Sigmoid colon (tissue), 4 donors: ENCODE measurements around the gene KIF22.

Experiments
- POLR2A ChIP-seq, 2 donors: fragments of 450-650 bp; IDR thresholded peaks; one replicate each; pipeline ENCODE4 v1.6.1; 2016; ENCODE audit warnings: antibody characterized with exemption in 2 of 2, mild to moderate bottlenecking in 2 of 2, moderate library complexity in 2 of 2
- POLR2AphosphoS5 ChIP-seq, 4 donors: sonication (generic); formaldehyde crosslinking; IDR thresholded peaks; one replicate each; pipeline ENCODE4 v1.6.1; 2017; ENCODE audit warnings: antibody characterized with exemption in 4 of 4
- TF ChIP-seq, protein P1 (sequence below), 4 experiments: fragments of 450-650 bp in 3 of 4; fragments of 200-600 bp in 1 of 4; IDR thresholded peaks; one replicate each; pipeline ENCODE4 v1.5.1; 2016 to 2019; ENCODE audit warnings: antibody characterized with exemption in 4 of 4, mild to moderate bottlenecking in 3 of 4, moderate library complexity in 2 of 4

DNA sequence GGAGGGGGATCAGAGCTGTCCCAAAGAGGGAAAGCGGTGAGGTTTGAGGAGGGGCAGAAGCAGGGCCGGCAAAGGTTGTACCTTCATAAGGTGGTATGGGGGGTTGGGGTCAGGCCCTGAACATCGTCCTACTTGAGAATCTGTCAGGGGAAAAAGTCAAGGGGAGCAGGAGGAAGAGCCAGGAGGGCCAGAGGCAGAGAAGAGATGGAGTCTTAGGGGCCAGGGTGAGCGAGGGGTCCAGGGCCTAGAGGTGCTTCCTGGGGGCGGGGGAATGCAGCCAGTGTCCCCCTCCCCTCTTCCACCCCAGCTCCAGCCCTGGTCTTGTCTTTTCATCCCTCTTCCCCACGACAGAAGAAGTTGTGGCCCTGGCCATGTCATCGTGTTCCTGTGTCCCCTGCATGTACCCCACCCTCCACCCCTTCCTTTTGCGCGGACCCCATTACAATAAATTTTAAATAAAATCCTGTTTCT is 20.2 kb downstream of the KIF22 start:
- TF ChIP-seq, protein P1, sequence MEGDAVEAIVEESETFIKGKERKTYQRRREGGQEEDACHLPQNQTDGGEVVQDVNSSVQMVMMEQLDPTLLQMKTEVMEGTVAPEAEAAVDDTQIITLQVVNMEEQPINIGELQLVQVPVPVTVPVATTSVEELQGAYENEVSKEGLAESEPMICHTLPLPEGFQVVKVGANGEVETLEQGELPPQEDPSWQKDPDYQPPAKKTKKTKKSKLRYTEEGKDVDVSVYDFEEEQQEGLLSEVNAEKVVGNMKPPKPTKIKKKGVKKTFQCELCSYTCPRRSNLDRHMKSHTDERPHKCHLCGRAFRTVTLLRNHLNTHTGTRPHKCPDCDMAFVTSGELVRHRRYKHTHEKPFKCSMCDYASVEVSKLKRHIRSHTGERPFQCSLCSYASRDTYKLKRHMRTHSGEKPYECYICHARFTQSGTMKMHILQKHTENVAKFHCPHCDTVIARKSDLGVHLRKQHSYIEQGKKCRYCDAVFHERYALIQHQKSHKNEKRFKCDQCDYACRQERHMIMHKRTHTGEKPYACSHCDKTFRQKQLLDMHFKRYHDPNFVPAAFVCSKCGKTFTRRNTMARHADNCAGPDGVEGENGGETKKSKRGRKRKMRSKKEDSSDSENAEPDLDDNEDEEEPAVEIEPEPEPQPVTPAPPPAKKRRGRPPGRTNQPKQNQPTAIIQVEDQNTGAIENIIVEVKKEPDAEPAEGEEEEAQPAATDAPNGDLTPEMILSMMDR (IDR thresholded peaks at IDR 0.05): no peak
- TF ChIP-seq POLR2AphosphoS5 (IDR thresholded peaks at IDR 0.05): no peak
- TF ChIP-seq POLR2A (IDR thresholded peaks at IDR 0.05): no peak
